HepG2 (cell line): ENCODE data around the gene SHROOM2. TPM values are rescaled to one million over a fixed set of nuclear protein-coding genes. Genes with fewer than 3 reads are reported as not detected.

Experiments
- ATAC-seq: fragments of 200-7000 bp; cut with Tn5 transposase; 3 replicates; pipeline ENCODE4 v1.9.1; 2020; ENCODE audit warnings: mild to moderate bottlenecking, moderate library complexity
- BruUV-seq: library from RNA; stranded (reverse); fragments of 400-500 nt; replicated peaks from 2 replicates; lab custom pipeline; 2021; lab: Mats Ljungman, UMichigan
- CTCF ChIA-PET: fragments of 300-600 bp; formaldehyde crosslinking; extraction: SDS; loops from one replicate; lab custom pipeline; 2021; ENCODE audit warnings: low total read pairs, inconsistent platforms, low intra/inter-chr PET ratio; lab: Yijun Ruan, JAX
- POLR2A ChIA-PET: fragments of 350-600 bp; sonication (Branson Sonifier 250); formaldehyde crosslinking; loops from one replicate; lab custom pipeline; 2020; ENCODE audit warnings: antibody characterized with exemption, inconsistent platforms; lab: Yijun Ruan, JAX
- DNase-seq: peaks from one replicate; pipeline ENCODE4 v3.0.0-alpha.2; 2015; ENCODE audit warnings: low spot score
- FAIRE-seq: peaks from 3 replicates; lab custom pipeline; 2011; peaks lifted over from hg19 to GRCh38; lab: Jason Lieb, UNC
- H2AFZ ChIP-seq: one replicate; pipeline ENCODE4 v1.6.1; 2011; ENCODE audit warnings: low read length, inconsistent platforms
- H3K27ac ChIP-seq: fragments of 300-600 bp; 3 replicates; pipeline ENCODE4 v1.8.0; 2011; ENCODE audit warnings: mixed run types, mild to moderate bottlenecking, mixed read lengths, low read length, inconsistent platforms; ENCODE audit not compliant: insufficient read depth; ENCODE audit errors: extremely low read length
- H3K27me3 ChIP-seq, 2 experiments: fragments of 200-600 bp in 1 of 2; 2 replicates in 1 of 2; 3 replicates in 1 of 2; pipeline versions ENCODE4 v1.6.0 to v1.8.0; 2011; ENCODE audit warnings: low read length in 2 of 2, mild to moderate bottlenecking in 2 of 2, moderate library complexity in 2 of 2, inconsistent platforms in 1 of 2; ENCODE audit not compliant: insufficient read depth in 2 of 2, control insufficient read depth in 1 of 2
- H3K36me3 ChIP-seq, 2 experiments: fragments of 200-600 bp in 1 of 2; replicated peaks in 1 of 2; 2 replicates in 1 of 2; 3 replicates in 1 of 2; pipeline versions ENCODE4 v1.5.1 to v1.8.0; 2011; ENCODE audit warnings: low read length in 2 of 2, inconsistent platforms in 1 of 2; ENCODE audit not compliant: insufficient read depth in 2 of 2, control insufficient read depth in 1 of 2
- H3K4me1 ChIP-seq: 2 replicates; pipeline ENCODE4 v1.5.1; 2012; ENCODE audit warnings: low read length, inconsistent platforms; ENCODE audit not compliant: insufficient read depth
- H3K4me2 ChIP-seq: 2 replicates; pipeline ENCODE4 v1.6.0; 2011; ENCODE audit warnings: low read depth, low read length, inconsistent platforms
- H3K4me3 ChIP-seq, 3 experiments: fragments of 200-600 bp in 1 of 3; sonication (generic), shearing (Covaris generic) in 1 of 3; replicated peaks in 1 of 3; 2 replicates each; pipeline ENCODE4 v1.5.1; 2011 to 2016; ENCODE audit warnings: low read length in 3 of 3, inconsistent platforms in 2 of 3, low read depth in 2 of 3, mild to moderate bottlenecking in 2 of 3, control low read depth in 1 of 3, mixed read lengths in 1 of 3; ENCODE audit not compliant: insufficient read depth in 1 of 3
- H3K79me2 ChIP-seq: one replicate; pipeline ENCODE4 v1.6.1; 2011; ENCODE audit warnings: low read length, inconsistent platforms; ENCODE audit not compliant: insufficient read depth
- H3K9ac ChIP-seq: 2 replicates; pipeline ENCODE4 v1.6.0; 2011; ENCODE audit warnings: mild to moderate bottlenecking, low read depth, low read length, inconsistent platforms; ENCODE audit not compliant: insufficient read depth
- H3K9me3 ChIP-seq: 2 replicates; pipeline ENCODE4 v1.5.1; 2012; ENCODE audit warnings: mild to moderate bottlenecking, low read length
- H4K20me1 ChIP-seq: 2 replicates; pipeline ENCODE4 v1.6.0; 2011; ENCODE audit warnings: inconsistent platforms, mild to moderate bottlenecking, low read length, moderate library complexity; ENCODE audit not compliant: insufficient read depth
- CBX2 ChIP-seq, 2 experiments: fragments of 200-600 bp in 1 of 2; sonication (generic); formaldehyde crosslinking in 1 of 2; IDR thresholded peaks; 2 replicates each; pipeline versions ENCODE4 v1.7.0 to v1.8.1; 2018 to 2022; ENCODE audit warnings: low read depth in 2 of 2, low read length in 1 of 2, mild to moderate bottlenecking in 1 of 2, missing genetic modification reagents in 1 of 2
- FOXC1 ChIP-seq: sonication (generic); formaldehyde crosslinking; IDR thresholded peaks from 2 replicates; pipeline ENCODE4 v1.8.0; 2022; ENCODE audit warnings: mild to moderate bottlenecking, missing genetic modification reagents, borderline replicate concordance
- HDAC1 ChIP-seq: sonication (generic); formaldehyde crosslinking; IDR thresholded peaks from 2 replicates; pipeline ENCODE4 v1.5.1; 2020; ENCODE audit warnings: mild to moderate bottlenecking, missing genetic modification reagents
- KAT7 ChIP-seq: IDR thresholded peaks from 2 replicates; pipeline ENCODE4 v1.6.1; 2018; ENCODE audit warnings: borderline replicate concordance, missing compliant biosample characterization
- KMT2B ChIP-seq: IDR thresholded peaks from 2 replicates; pipeline ENCODE4 v1.6.1; 2016; ENCODE audit warnings: missing genetic modification reagents, missing compliant biosample characterization
- LCORL ChIP-seq, 2 experiments: fragments of 450-650 bp in 1 of 2; sonication (generic) in 1 of 2; formaldehyde crosslinking in 1 of 2; IDR thresholded peaks; 2 replicates each; pipeline versions ENCODE4 v1.5.0 to v1.6.1; 2017 to 2020; ENCODE audit warnings: antibody characterized with exemption in 1 of 2, missing genetic modification reagents in 1 of 2
- NFE2L2 ChIP-seq: fragments of 150-350 bp; IDR thresholded peaks from 2 replicates; pipeline ENCODE4 v1.6.1; 2014; ENCODE audit warnings: low read length
- SRSF1 ChIP-seq: fragments of 200-400 bp; formaldehyde crosslinking; optimal IDR thresholded peaks from 2 replicates; pipeline ENCODE3; 2017; ENCODE audit warnings: mild to moderate bottlenecking, low read depth, low read length, moderate library complexity
- TRIM24 ChIP-seq: sonication (generic); formaldehyde crosslinking; IDR thresholded peaks from 2 replicates; pipeline ENCODE4 v1.8.0; 2022; ENCODE audit warnings: mild to moderate bottlenecking, missing genetic modification reagents
- YEATS4 ChIP-seq: sonication (generic); formaldehyde crosslinking; IDR thresholded peaks from 2 replicates; pipeline ENCODE4 v1.4.0; 2020; ENCODE audit warnings: missing genetic modification reagents, borderline replicate concordance
- ZBTB26 ChIP-seq: IDR thresholded peaks from 2 replicates; pipeline ENCODE4 v1.6.1; 2016; ENCODE audit warnings: missing compliant biosample characterization, missing genetic modification reagents, borderline replicate concordance
- ZBTB40 ChIP-seq, 2 experiments: fragments of 450-650 bp in 1 of 2; sonication (generic) in 1 of 2; formaldehyde crosslinking in 1 of 2; IDR thresholded peaks; 2 replicates each; pipeline versions ENCODE4 v1.6.1 to v1.8.0; 2016 to 2022; ENCODE audit warnings: antibody characterized with exemption in 1 of 2, mild to moderate bottlenecking in 1 of 2, missing genetic modification reagents in 1 of 2
- ZNF652 ChIP-seq: IDR thresholded peaks from 2 replicates; pipeline ENCODE4 v1.6.1; 2016; ENCODE audit warnings: low read depth, borderline replicate concordance
- ZNF792 ChIP-seq: IDR thresholded peaks from 2 replicates; pipeline ENCODE4 v1.6.1; 2016
- WGBS: methylation state at CpG from one replicate; pipeline ENCODE4 v1.1.6; 2017; ENCODE audit warnings: low lambda C conversion rate; 5-methylcytosine and 5-hydroxymethylcytosine counted together
- in situ Hi-C: cut with HindIII; loops from 2 replicates; pipeline ENCODE4 v1.10.0; 2017; ENCODE audit warnings: low pct_unique_long_range_greater_than_20kb; ENCODE audit not compliant: extremely low pct_ligation_motif_present
- intact Hi-C: fragments of 100-400 bp; cut with micrococcal nuclease; formaldehyde crosslinking; loops from one replicate; pipeline ENCODE4 v1.10.0; 2022; ENCODE audit not compliant: unreplicated experiment
- polyA plus RNA-seq, 8 experiments: library from polyadenylated mRNA; depleted of rRNA in 3 of 8; stranded (reverse) in 7 of 8; unstranded in 1 of 8; fragments of >200 nt; fragmentation: Illumina TruSeq in 4 of 8; extraction: Trizol in 4 of 8; gene quantifications; 2 replicates each; pipeline versions ENCODE4 v1.2.1 to v1.2.3, GENCODE V29; 2011 to 2016; ENCODE audit warnings: low read depth in 4 of 8, missing spikeins in 1 of 8, mixed read lengths in 1 of 8; ENCODE audit not compliant: insufficient read depth in 1 of 8
- total RNA-seq, 5 experiments: library from RNA; depleted of rRNA; stranded (reverse); fragments of >200 nt; fragmentation: Illumina TruSeq; extraction: Trizol; gene quantifications; 2 replicates each; pipeline ENCODE4 v1.2.3, GENCODE V29; 2016; ENCODE audit warnings: low read depth in 1 of 5
- TF ChIP-seq, protein P1 (sequence below): IDR thresholded peaks from 2 replicates; pipeline ENCODE4 v1.6.1; 2016; ENCODE audit warnings: mild to moderate bottlenecking, missing biosample characterization, missing genetic modification reagents

Gene SHROOM2
- total and polyA plus RNA-seq, 2 of the 13 experiments (the other 11 are each of a cell fraction or from before 2014, with no cell fraction given): 0.92 to 1.4 TPM

DNA sequence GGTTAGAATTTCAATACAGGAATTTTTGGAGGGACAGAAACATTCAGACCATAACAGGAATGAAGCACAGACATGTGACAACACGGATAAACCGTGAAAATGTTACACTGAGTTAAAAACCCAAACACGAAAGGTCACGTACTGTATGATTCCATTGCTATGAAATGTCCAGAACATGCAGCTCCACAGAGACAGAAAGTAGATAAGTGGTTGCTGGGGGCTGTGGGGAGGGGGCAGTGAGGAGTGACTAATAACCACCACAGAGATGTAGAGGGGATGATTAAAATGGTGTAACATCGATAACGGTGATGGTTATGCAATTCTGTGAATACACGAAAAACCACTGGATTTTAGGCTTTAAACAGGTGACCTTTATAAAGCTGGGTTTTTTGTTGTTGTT lies 28.9 kb upstream of the SHROOM2 start:
- H2AFZ ChIP-seq: no peak overlapping the region
- no peak overlapping the region for H3K9ac ChIP-seq
- DNase-seq (no peak), FAIRE-seq (no peak), ATAC-seq (no peak)
- no peaks in the 10 kb centered on the region for H3K9me3 ChIP-seq
- in situ Hi-C loops: no loop called here
- no peaks in the 10 kb centered on the region for H4K20me1 ChIP-seq
- no TSS peak for BruUV-seq
- no peaks in the 10 kb centered on the region for H3K79me2 ChIP-seq
- H3K4me2 ChIP-seq: no peak overlapping the region
- POLR2A ChIA-PET: interaction anchor here (0.8 kb wide), 1 partner anchor 10 kb away, joined by 5 read pairs; no protein-coding TSS in a partner anchor
- no peaks in the 10 kb centered on the region for H3K4me1 ChIP-seq
- 55% methylated on average over 7 of the region's 7 CpGs for whole genome bisulfite sequencing
- no peaks in the 10 kb centered on the region for H3K27me3 ChIP-seq
- intact Hi-C loops: no loop called here
- CTCF ChIA-PET: no interaction called here
- no peaks in the 10 kb centered on the region for H3K36me3 ChIP-seq
- no peak overlapping the region for H3K4me3 ChIP-seq
- no peak overlapping the region for H3K27ac ChIP-seq
- TF ChIP-seq ZBTB40 (IDR thresholded peaks at IDR 0.05) (no peak), ZBTB40 (CRISPR knock-in tag; IDR thresholded peaks at IDR 0.05) (no peak), ZNF792 (CRISPR knock-in tag) (no peak), KAT7 (CRISPR knock-in tag) (no peak), FOXC1 (CRISPR knock-in tag) (no peak), ZBTB26 (CRISPR knock-in tag) (no peak), CBX2 (IDR thresholded peaks at IDR 0.05; ENCODE audit: low read depth, low read length) (no peak), CBX2 (CRISPR knock-in tag; IDR thresholded peaks at IDR 0.05; ENCODE audit: low read depth) (no peak), LCORL (IDR thresholded peaks at IDR 0.05) (no peak), LCORL (CRISPR knock-in tag; IDR thresholded peaks at IDR 0.05) (no peak), HDAC1 (CRISPR knock-in tag) (no peak), TRIM24 (CRISPR knock-in tag) (no peak), YEATS4 (no peak), SRSF1 (no peak), NFE2L2 (no peak), ZNF652 (no peak), KMT2B (CRISPR knock-in tag) (no peak)
- TF ChIP-seq, protein P1, sequence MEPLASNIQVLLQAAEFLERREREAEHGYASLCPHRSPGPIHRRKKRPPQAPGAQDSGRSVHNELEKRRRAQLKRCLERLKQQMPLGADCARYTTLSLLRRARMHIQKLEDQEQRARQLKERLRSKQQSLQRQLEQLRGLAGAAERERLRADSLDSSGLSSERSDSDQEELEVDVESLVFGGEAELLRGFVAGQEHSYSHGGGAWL (CRISPR knock-in tag): no peak
